Ascending aorta (tissue), 2 donors: ENCODE data around the gene TPSAB1. TPM values are rescaled to one million over a fixed set of nuclear protein-coding genes. Genes with fewer than 3 reads are reported as not detected.
"Not testable (repeated sequence)": the region's sequence is repeated elsewhere in the genome, so short reads cannot be mapped to it uniquely, and the experiment has no call there.

ENCODE experiments used
- DNase-seq, 2 donors: peaks; one replicate each; pipeline ENCODE4 v3.0.0-alpha.2; 2019; ENCODE audit warnings: low spot score in 2 of 2
- H3K27ac ChIP-seq, 2 donors: fragments of 200-600 bp; sonication (generic); one replicate each; pipeline ENCODE4 v1.5.1; 2016 to 2017; ENCODE audit warnings: mild to moderate bottlenecking in 1 of 2
- H3K27me3 ChIP-seq: fragments of 200-600 bp; sonication (generic); one replicate; pipeline ENCODE4 v1.5.1; 2017
- H3K36me3 ChIP-seq, 2 donors: fragments of 200-600 bp; sonication (generic); one replicate each; pipeline ENCODE4 v1.5.1; 2016
- H3K4me1 ChIP-seq, 2 donors: fragments of 200-600 bp; sonication (generic); one replicate each; pipeline ENCODE4 v1.5.1; 2016 to 2017; ENCODE audit warnings: mild to moderate bottlenecking in 1 of 2
- H3K4me3 ChIP-seq, 2 donors: fragments of 200-600 bp; sonication (generic); one replicate each; pipeline ENCODE4 v1.5.1; 2016 to 2017; ENCODE audit warnings: mild to moderate bottlenecking in 1 of 2
- H3K9me3 ChIP-seq, 2 donors: fragments of 200-600 bp; sonication (generic); one replicate each; pipeline ENCODE4 v1.5.1; 2016
- CTCF ChIP-seq, 3 experiments: fragments of 200-600 bp in 2 of 3; fragments of 450-650 bp in 1 of 3; sonication (generic) in 2 of 3; IDR thresholded peaks; one replicate each; pipeline ENCODE4 v1.5.1; 2016 to 2019; ENCODE audit warnings: antibody characterized with exemption in 3 of 3, mild to moderate bottlenecking in 1 of 3, moderate library complexity in 1 of 3
- intact Hi-C: fragments of 100-400 bp; cut with DNase I; formaldehyde crosslinking; loops from one replicate; pipeline ENCODE4 v1.15.1; 2023
- total RNA-seq: library from RNA; depleted of rRNA; stranded (reverse); fragments of >200 nt; gene quantifications from one replicate; pipeline ENCODE4 v1.1.0, GENCODE V29; 2016

The TPSAB1 gene
- total RNA-seq, 1 donor from 2014 or later = 6.7 TPM

- H3K27ac ChIP-seq, H3K4me1 ChIP-seq, intact Hi-C loops, H3K4me3 ChIP-seq, DNase-seq, H3K9me3 ChIP-seq, H3K36me3 ChIP-seq, H3K27me3 ChIP-seq: not testable (repeated sequence)
Measured at GRCh38 chr16:1232049-1232748, 8.3 kb upstream of the TPSAB1 start.

GRCh38 chr16:1236659-1237058 lies 3.8 kb upstream of the TPSAB1 start:
- H3K36me3 ChIP-seq, intact Hi-C loops, H3K27ac ChIP-seq, H3K4me1 ChIP-seq, H3K4me3 ChIP-seq, H3K9me3 ChIP-seq, DNase-seq, H3K27me3 ChIP-seq: not testable (repeated sequence)

GRCh38 chr16:1237990-1238389 lies 2.5 kb upstream of the TPSAB1 start:
- no peaks in the 10 kb centered on the region for H3K9me3 ChIP-seq
- no peak overlapping the region for H3K4me3 ChIP-seq
- no peaks in the 10 kb centered on the region for H3K4me1 ChIP-seq
- intact Hi-C loops = no loop called here
- DNase-seq = no peak
- H3K27ac ChIP-seq = no peak overlapping the region
- H3K36me3 ChIP-seq = no peaks in the 10 kb centered on the region
- no peak for TF ChIP-seq CTCF (IDR thresholded peaks at IDR 0.05)
- H3K27me3 ChIP-seq = no peaks in the 10 kb centered on the region

- H3K4me1 ChIP-seq, DNase-seq, H3K27ac ChIP-seq, H3K4me3 ChIP-seq, H3K36me3 ChIP-seq, H3K9me3 ChIP-seq, intact Hi-C loops, H3K27me3 ChIP-seq: not testable (repeated sequence)
Measured at GRCh38 chr16:1238909-1239308, 1.6 kb upstream of the TPSAB1 start.

- H3K27ac ChIP-seq, H3K27me3 ChIP-seq, intact Hi-C loops: not testable (repeated sequence)
Measured at GRCh38 chr16:1239575-1239974, 930 bp upstream of the TPSAB1 start.

GRCh38 chr16:1241081-1241480 lies 576 bp downstream of the TPSAB1 start:
- H3K27ac ChIP-seq, DNase-seq, H3K4me1 ChIP-seq, H3K27me3 ChIP-seq, H3K9me3 ChIP-seq, H3K4me3 ChIP-seq, intact Hi-C loops, H3K36me3 ChIP-seq: not testable (repeated sequence)

More at GRCh38 chr16:1239575-1239974, 930 bp upstream of the TPSAB1 start:
- not testable (repeated sequence) for H3K9me3 ChIP-seq, H3K4me1 ChIP-seq, DNase-seq, H3K4me3 ChIP-seq, H3K36me3 ChIP-seq

- H3K36me3 ChIP-seq, intact Hi-C loops, H3K4me3 ChIP-seq, H3K4me1 ChIP-seq, H3K9me3 ChIP-seq, DNase-seq, H3K27me3 ChIP-seq, H3K27ac ChIP-seq: not testable (repeated sequence)
Measured at GRCh38 chr16:1243363-1243762, 2.9 kb downstream of the TPSAB1 start.

GRCh38 chr16:1243907-1244850 lies 3.7 kb downstream of the TPSAB1 start:
- H3K4me3 ChIP-seq, H3K27ac ChIP-seq, H3K9me3 ChIP-seq, H3K27me3 ChIP-seq, DNase-seq, H3K4me1 ChIP-seq, intact Hi-C loops, H3K36me3 ChIP-seq: not testable (repeated sequence)

GRCh38 chr16:1244881-1245280 lies 4.4 kb downstream of the TPSAB1 start:
- no peaks in the 10 kb centered on the region for H3K9me3 ChIP-seq
- TF ChIP-seq CTCF (IDR thresholded peaks at IDR 0.05) = no peak
- intact Hi-C loops = no loop called here
- no peak overlapping the region for H3K4me3 ChIP-seq
- no peak for DNase-seq
- no peaks in the 10 kb centered on the region for H3K4me1 ChIP-seq
- H3K27ac ChIP-seq = no peak overlapping the region
- H3K36me3 ChIP-seq = no peaks in the 10 kb centered on the region
- no peaks in the 10 kb centered on the region for H3K27me3 ChIP-seq
